K562 (cell line): ENCODE data around the gene PCP2. TPM values are rescaled to one million over a fixed set of nuclear protein-coding genes. Genes with fewer than 3 reads are reported as not detected.

Source experiments
- ATAC-seq: fragments of 200-7000 bp; cut with Tn5 transposase; 3 replicates; pipeline ENCODE4 v1.9.1; 2020; ENCODE audit warnings: moderate library complexity
- BruUV-seq: library from RNA; stranded (reverse); fragments of 400-500 nt; replicated peaks from 2 replicates; lab custom pipeline; 2021; lab: Mats Ljungman, UMichigan
- CTCF ChIA-PET: fragments of 300-600 bp; formaldehyde crosslinking; extraction: SDS; loops from one replicate; lab custom pipeline; 2021; ENCODE audit warnings: low intra/inter-chr PET ratio; lab: Yijun Ruan, JAX
- POLR2A ChIA-PET: fragments of 300-600, 350-650 bp; sonication (Branson Sonifier 250); formaldehyde crosslinking; extraction: SDS; loops from one replicate; lab custom pipeline; 2021; ENCODE audit warnings: antibody characterized with exemption, inconsistent platforms; lab: Yijun Ruan, JAX
- DNase-seq, 4 experiments: peaks; one replicate each; pipeline versions ENCODE4 v3.0.0 to v3.0.0-alpha.2; 2011 to 2018; ENCODE audit warnings: low spot score in 3 of 4, mixed read lengths in 3 of 4; ENCODE audit errors: extremely low read depth in 1 of 4
- FAIRE-seq: peaks from 2 replicates; lab custom pipeline; 2011; peaks lifted over from hg19 to GRCh38; lab: Jason Lieb, UNC
- H2AFZ ChIP-seq: 2 replicates; pipeline ENCODE4 v1.6.0; 2011; ENCODE audit warnings: low read depth, low read length, control low read depth, inconsistent platforms
- H3K27ac ChIP-seq: fragments of 200-600 bp; 3 replicates; pipeline ENCODE4 v1.8.0; 2011; ENCODE audit warnings: low read depth, mild to moderate bottlenecking, control low read depth, inconsistent platforms, low read length, moderate library complexity, mixed read lengths; ENCODE audit errors: extremely low read depth
- H3K27me3 ChIP-seq, 2 experiments: fragments of 300-600 bp in 1 of 2; 2 replicates in 1 of 2; 3 replicates in 1 of 2; pipeline versions ENCODE4 v1.6.0 to v1.8.0; 2011; ENCODE audit warnings: inconsistent platforms in 2 of 2, low read length in 2 of 2, mild to moderate bottlenecking in 1 of 2, mixed read lengths in 1 of 2, moderate library complexity in 1 of 2; ENCODE audit not compliant: control insufficient read depth in 2 of 2, insufficient read depth in 2 of 2
- H3K36me3 ChIP-seq: fragments of 300-600 bp; 3 replicates; pipeline ENCODE4 v1.8.0; 2011; ENCODE audit warnings: mild to moderate bottlenecking, low read length, inconsistent platforms; ENCODE audit not compliant: control insufficient read depth, insufficient read depth
- H3K4me1 ChIP-seq, 2 experiments: fragments of 200-600 bp in 1 of 2; replicated peaks in 1 of 2; 2 replicates in 1 of 2; 3 replicates in 1 of 2; pipeline versions ENCODE4 v1.5.1 to v1.8.0; 2011; ENCODE audit warnings: inconsistent platforms in 2 of 2, low read length in 2 of 2, mild to moderate bottlenecking in 1 of 2, mixed read lengths in 1 of 2, moderate library complexity in 1 of 2; ENCODE audit not compliant: control insufficient read depth in 2 of 2, insufficient read depth in 2 of 2
- H3K4me2 ChIP-seq: 2 replicates; pipeline ENCODE4 v1.6.1; 2011; ENCODE audit warnings: low read length, control low read depth, inconsistent platforms, mixed read lengths; ENCODE audit not compliant: insufficient read depth
- H3K4me3 ChIP-seq: fragments of 200-600 bp; sonication (generic), shearing (Covaris generic); 2 replicates; pipeline ENCODE4 v1.5.1; 2016; ENCODE audit warnings: control low read depth, inconsistent platforms
- H3K79me2 ChIP-seq: fragments of 200-600 bp; 3 replicates; pipeline ENCODE4 v1.8.0; 2011; ENCODE audit warnings: low read length, inconsistent platforms; ENCODE audit not compliant: control insufficient read depth, insufficient read depth
- H3K9ac ChIP-seq, 2 experiments: 2 replicates each; pipeline versions ENCODE4 v1.6.0 to v1.6.1; 2011; ENCODE audit warnings: low read depth in 2 of 2, low read length in 2 of 2, control low read depth in 1 of 2, inconsistent platforms in 1 of 2, mild to moderate bottlenecking in 1 of 2, mixed read lengths in 1 of 2; ENCODE audit not compliant: insufficient read depth in 1 of 2
- H3K9me1 ChIP-seq: one replicate; pipeline ENCODE4 v1.6.0; 2011; ENCODE audit warnings: inconsistent platforms, mild to moderate bottlenecking, low read length, moderate library complexity; ENCODE audit not compliant: control insufficient read depth, insufficient read depth
- H3K9me3 ChIP-seq: replicated peaks from 2 replicates; pipeline ENCODE4 v1.5.1; 2011; ENCODE audit warnings: low read depth, low read length, inconsistent platforms; ENCODE audit not compliant: control insufficient read depth, insufficient read depth
- H4K20me1 ChIP-seq: replicated peaks from 2 replicates; pipeline ENCODE4 v1.6.1; 2011; ENCODE audit warnings: low read length, inconsistent platforms, mixed read lengths; ENCODE audit not compliant: control insufficient read depth, insufficient read depth
- ARID2 ChIP-seq: fragments of 450-650 bp; IDR thresholded peaks from 2 replicates; pipeline ENCODE4 v1.6.1; 2017; ENCODE audit warnings: antibody characterized with exemption, mild to moderate bottlenecking
- CTBP1 ChIP-seq: fragments of 450-650 bp; IDR thresholded peaks from 2 replicates; pipeline ENCODE4 v1.6.1; 2016; ENCODE audit warnings: borderline replicate concordance
- CXXC5 ChIP-seq: fragments of 250-450 bp; sonication (Bioruptor Pico); IDR thresholded peaks from 2 replicates; pipeline ENCODE4 v1.8.0; 2022; ENCODE audit warnings: inconsistent platforms, mild to moderate bottlenecking, moderate library complexity
- HNRNPLL ChIP-seq: fragments of 200-400 bp; formaldehyde crosslinking; IDR thresholded peaks from 2 replicates; pipeline ENCODE4 v1.6.1; 2017; ENCODE audit warnings: low read length, low read depth, mild to moderate bottlenecking; ENCODE audit not compliant: poor library complexity, severe bottlenecking
- JUN ChIP-seq, 2 experiments: sonication (generic) in 1 of 2; formaldehyde crosslinking in 1 of 2; IDR thresholded peaks; 2 replicates each; pipeline versions ENCODE4 v1.6.1 to v1.8.0; 2012 to 2022; ENCODE audit warnings: borderline replicate concordance in 2 of 2, mild to moderate bottlenecking in 2 of 2, improper control_type of control experiment in 1 of 2, low read depth in 1 of 2, low read length in 1 of 2, missing genetic modification reagents in 1 of 2
- NR2F6 ChIP-seq: fragments of 450-650 bp; formaldehyde crosslinking; IDR thresholded peaks from 2 replicates; pipeline ENCODE4 v1.4.0; 2020; ENCODE audit warnings: mild to moderate bottlenecking
- NRF1 ChIP-seq, 2 experiments: fragments of 450-650 bp; IDR thresholded peaks in 1 of 2; conservative IDR thresholded peaks in 1 of 2; 2 replicates each; pipeline ENCODE4 v1.6.1; 2014; ENCODE audit warnings: mild to moderate bottlenecking in 2 of 2
- PHF21A ChIP-seq: fragments of 450-650 bp; IDR thresholded peaks from 2 replicates; pipeline ENCODE4 v1.6.1; 2017; ENCODE audit warnings: low read depth, borderline replicate concordance
- POLR2AphosphoS5 ChIP-seq: IDR thresholded peaks from 2 replicates; pipeline ENCODE4 v1.6.1; 2011; ENCODE audit warnings: mild to moderate bottlenecking, low read depth, low read length, moderate library complexity; ENCODE audit not compliant: control insufficient read depth, insufficient read depth
- RFX5 ChIP-seq: IDR thresholded peaks from 2 replicates; pipeline ENCODE4 v1.6.1; 2011; ENCODE audit warnings: low read depth, mild to moderate bottlenecking, improper control_type of control experiment, low read length
- SREBF1 ChIP-seq: fragments of 150-350 bp; IDR thresholded peaks from 2 replicates; pipeline ENCODE4 v1.6.1; 2014; ENCODE audit warnings: antibody characterized with exemption, low read depth, low read length, borderline replicate concordance
- ZNF224 ChIP-seq: sonication (generic); formaldehyde crosslinking; IDR thresholded peaks from 2 replicates; pipeline ENCODE4 v1.8.0; 2022; ENCODE audit warnings: mild to moderate bottlenecking, missing genetic modification reagents
- ZNF253 ChIP-seq: fragments of 250-450 bp; sonication (Bioruptor Pico); conservative IDR thresholded peaks from 2 replicates; pipeline ENCODE4 v1.6.1; 2021; ENCODE audit warnings: mild to moderate bottlenecking
- ZNF436 ChIP-seq: fragments of 250-450, 450-650 bp; sonication (Bioruptor Pico); formaldehyde crosslinking; IDR thresholded peaks from 2 replicates; pipeline ENCODE4 v1.7.0; 2020; ENCODE audit warnings: mild to moderate bottlenecking
- ZNF444 ChIP-seq: fragments of 250-450 bp; sonication (Bioruptor Pico); IDR thresholded peaks from 2 replicates; pipeline ENCODE4 v1.4.0; 2020; ENCODE audit warnings: mild to moderate bottlenecking, moderate library complexity
- ZNF445 ChIP-seq: fragments of 250-450 bp; sonication (Bioruptor Pico); IDR thresholded peaks from 2 replicates; pipeline ENCODE4 v1.4.0; 2020; ENCODE audit warnings: low read depth, mild to moderate bottlenecking, moderate library complexity
- ZNF584 ChIP-seq: fragments of 200-800 bp; sonication (Bioruptor generic); IDR thresholded peaks from 2 replicates; pipeline ENCODE4 v1.6.1; 2016; ENCODE audit warnings: low read depth, mild to moderate bottlenecking, missing genetic modification characterization, missing compliant biosample characterization
- ZNF639 ChIP-seq, 2 experiments: fragments of 200-800 bp in 1 of 2; sonication (Bioruptor generic) in 1 of 2; sonication (generic) in 1 of 2; formaldehyde crosslinking in 1 of 2; IDR thresholded peaks in 1 of 2; conservative IDR thresholded peaks in 1 of 2; 2 replicates each; pipeline versions ENCODE4 v1.5.0 to v1.6.1; 2016 to 2020; ENCODE audit warnings: missing compliant biosample characterization in 1 of 2, missing genetic modification characterization in 1 of 2, missing genetic modification reagents in 1 of 2
- ZNF778 ChIP-seq: fragments of 450-650 bp; formaldehyde crosslinking; IDR thresholded peaks from 2 replicates; pipeline ENCODE4 v1.4.0; 2020; ENCODE audit warnings: mild to moderate bottlenecking, moderate library complexity
- WGBS: fragments of 100-300 bp; shearing (Covaris generic); methylation state at CpG from one replicate; pipeline ENCODE4 v1.1.6; 2016; ENCODE audit warnings: low coverage, mixed read lengths; ENCODE audit not compliant: insufficient coverage; ENCODE audit errors: missing lambda C conversion rate; 5-methylcytosine and 5-hydroxymethylcytosine counted together
- in situ Hi-C: fragments of 300-500 bp; cut with MboI; formaldehyde crosslinking; loops from 4 replicates; pipeline ENCODE4 v1.15.0; 2018; ENCODE audit warnings: inconsistent platforms, mixed read lengths
- intact Hi-C: fragments of 100-400 bp; cut with micrococcal nuclease; formaldehyde crosslinking; loops from 2 replicates; pipeline ENCODE4 v1.14.2; 2022
- polyA plus RNA-seq, 8 experiments: library from polyadenylated mRNA; depleted of rRNA in 4 of 8; stranded (reverse) in 5 of 8; unstranded in 3 of 8; fragments of >200 nt; fragmentation: Nextera tagmentation in 2 of 8; fragmentation: Illumina TruSeq in 1 of 8; extraction: Ambion mirVana in 2 of 8; extraction: Trizol in 1 of 8; gene quantifications; 2 replicates each; pipeline versions ENCODE4 v1.2.1 to v1.2.3, GENCODE V29; 2011 to 2014; ENCODE audit warnings: inconsistent platforms in 1 of 8, missing spikeins in 1 of 8
- total RNA-seq, 7 experiments: library from RNA; depleted of rRNA in 6 of 7; stranded (reverse); fragments of >200 nt in 6 of 7; fragmentation: Illumina TruSeq in 2 of 7; extraction: Trizol in 2 of 7; gene quantifications; 2 replicates each; pipeline versions ENCODE4 v1.2.1 to v1.2.3, GENCODE V29; 2011 to 2021; ENCODE audit warnings: low replicate concordance in 1 of 7

PCP2 gene
- total and polyA plus RNA-seq, 9 of the 15 experiments (the other 6 are each of a cell fraction or from before 2014, with no cell fraction given), result 0.17 to 1.3 (median 0.49) TPM; not detected in 3

- ATAC-seq (peak; percentile 92), FAIRE-seq (no peak), DNase-seq (peak; percentile 54 to 92 (median 73))
- Histone ChIP-seq H3K9me1 (no peaks in the 10 kb centered on the region), H3K9me3 (0 out of 2 replicates have a peak, but pooled peaks cover 1% of the 10 kb centered on the region), H3K79me2 (no peaks in the 10 kb centered on the region), H3K4me3 (peak within 1 kb of the TSS; percentile 30), H2AFZ (no peak within 1 kb of the TSS), H3K27me3 (peaks cover 21 to 42% of the 10 kb centered on the region in 2 experiments; a peak in 4 of 5 replicates), H3K27ac (no peak within 1 kb of the TSS), H3K9ac (no peak within 1 kb of the TSS), H3K36me3 (no peaks in the 10 kb centered on the region), H3K4me1 (peaks cover 0 to 18% of the 10 kb centered on the region in 2 experiments; a peak in 2 of 5 replicates), H4K20me1 (0 out of 2 replicates have a peak, but pooled peaks cover 5% of the 10 kb centered on the region), H3K4me2 (0 out of 2 replicates have a peak within 1 kb of the TSS, but pooled peaks have one; percentile 38)
- ChIA-PET POLR2A (interaction anchor here (0.6 to 1.0 kb wide), 2 partner anchors 10 to 19 kb away, joined by 3 read pairs; no protein-coding TSS in a partner anchor), CTCF (no interaction called here)
- BruUV-seq, result no TSS peak
- WGBS, result 1% methylated on average over 32 of the region's 78 CpGs
- intact Hi-C loops, result no loop called here
- in situ Hi-C loops, result no loop called here
- TF ChIP-seq JUN (IDR thresholded peaks at IDR 0.05; ENCODE audit: borderline replicate concordance, low read depth, low read length) (no peak), JUN (CRISPR knock-in tag; IDR thresholded peaks at IDR 0.05; ENCODE audit: borderline replicate concordance) (no peak), ZNF584 (no peak), SREBF1 (no peak), POLR2AphosphoS5 (no peak), ZNF444 (CRISPR knock-in tag) (no peak), ZNF253 (CRISPR knock-in tag) (no peak), NR2F6 (CRISPR knock-in tag) (no peak), ZNF639 (CRISPR knock-in tag; conservative IDR thresholded peaks at IDR 0.05 in 1 of 2, IDR thresholded peaks at IDR 0.05 in 1 of 2) (no peak), CXXC5 (CRISPR knock-in tag) (peak; percentile 58), NRF1 (conservative IDR thresholded peaks at IDR 0.05 in 1 of 2, IDR thresholded peaks at IDR 0.05 in 1 of 2) (peak; percentile 67 to 73), HNRNPLL (peak; percentile 91), ZNF445 (no peak), PHF21A (no peak), ZNF778 (no peak), ARID2 (no peak), CTBP1 (peak; percentile 37; the same call in 1 of the 2 replicates), ZNF436 (CRISPR knock-in tag) (no peak), ZNF224 (CRISPR knock-in tag) (no peak), RFX5 (no peak)
Observed at GRCh38 chr19:7595466-7596133, 37.9 kb downstream of the PCP2 start, which contains the start of gene CAMSAP3. Gene CAMSAP3 (plus strand): TSS chr19:7595863. CDS start chr19:7596003, 140 bp downstream.
